Neural progenitor cell (in vitro differentiated cells): Measurements from ENCODE around the gene TLE7. TPM values are rescaled to one million over a fixed set of nuclear protein-coding genes. Genes with fewer than 3 reads are reported as not detected.

Experiments used
- DNase-seq: peaks from one replicate; pipeline ENCODE4 v3.0.0-alpha.2; 2016; ENCODE audit warnings: low spot score
- H2AFZ ChIP-seq: fragments of 200-600 bp; sonication (generic); replicated peaks from 2 replicates; pipeline ENCODE4 v1.6.1; 2016; ENCODE audit warnings: antibody characterized with exemption
- H3F3A ChIP-seq: fragments of 200-600 bp; sonication (generic); 2 replicates; pipeline ENCODE4 v1.6.1; 2016; ENCODE audit warnings: antibody characterized with exemption, low read depth
- H3K27ac ChIP-seq: fragments of 200-600 bp; sonication (generic); 2 replicates; pipeline ENCODE4 v1.5.1; 2016; ENCODE audit warnings: mild to moderate bottlenecking
- H3K27me3 ChIP-seq: fragments of 200-600 bp; sonication (generic); 2 replicates; pipeline ENCODE4 v1.6.1; 2016; ENCODE audit warnings: mild to moderate bottlenecking, moderate library complexity
- H3K36me3 ChIP-seq: fragments of 200-600 bp; sonication (generic); 2 replicates; pipeline ENCODE4 v1.5.1; 2016
- H3K4me1 ChIP-seq: fragments of 200-600 bp; sonication (generic); 2 replicates; pipeline ENCODE4 v1.6.1; 2016; ENCODE audit warnings: mixed run types
- H3K4me2 ChIP-seq: fragments of 200-600 bp; sonication (generic); 2 replicates; pipeline ENCODE4 v1.6.1; 2016
- H3K4me3 ChIP-seq: fragments of 200-600 bp; sonication (generic); 2 replicates; pipeline ENCODE4 v1.5.1; 2016
- H3K79me2 ChIP-seq: fragments of 200-600 bp; sonication (generic); 2 replicates; pipeline ENCODE4 v1.6.1; 2016; ENCODE audit warnings: low read depth
- H3K9ac ChIP-seq: fragments of 200-600 bp; sonication (generic); 2 replicates; pipeline ENCODE4 v1.6.1; 2016
- H3K9me3 ChIP-seq: fragments of 200-600 bp; sonication (generic); 2 replicates; pipeline ENCODE4 v1.5.1; 2016; ENCODE audit warnings: low read depth
- H4K20me1 ChIP-seq: fragments of 200-600 bp; sonication (generic); 2 replicates; pipeline ENCODE4 v1.6.1; 2016; ENCODE audit warnings: low read depth
- H3K27ac Mint-ChIP-seq: 3 replicates; pipeline ENCODE4 v1.8.0; 2021; ENCODE audit warnings: mixed read lengths
- H3K27me3 Mint-ChIP-seq: 2 replicates; pipeline ENCODE4 v1.8.0; 2022; ENCODE audit warnings: low read depth, mild to moderate bottlenecking, inconsistent platforms, moderate library complexity, mixed read lengths; ENCODE audit not compliant: insufficient read depth
- H3K36me3 Mint-ChIP-seq: 3 replicates; pipeline ENCODE4 v1.8.0; 2021; ENCODE audit warnings: mixed read lengths
- H3K4me1 Mint-ChIP-seq: 3 replicates; pipeline ENCODE4 v1.8.0; 2021; ENCODE audit warnings: mixed read lengths
- H3K4me3 Mint-ChIP-seq: 3 replicates; pipeline ENCODE4 v1.8.0; 2021; ENCODE audit warnings: mild to moderate bottlenecking, moderate library complexity, mixed read lengths
- H3K9me3 Mint-ChIP-seq: 3 replicates; pipeline ENCODE4 v1.8.0; 2020; ENCODE audit warnings: mixed read lengths
- CTCF ChIP-seq: fragments of 200-600 bp; sonication (generic); IDR thresholded peaks from 2 replicates; pipeline ENCODE4 v1.5.1; 2017; ENCODE audit warnings: antibody characterized with exemption, mild to moderate bottlenecking
- EZH2 ChIP-seq: fragments of 200-600 bp; sonication (generic); IDR thresholded peaks from 2 replicates; pipeline ENCODE4 v1.6.1; 2017; ENCODE audit warnings: antibody characterized with exemption, mild to moderate bottlenecking, moderate library complexity
- EZH2phosphoT487 ChIP-seq: fragments of 200-600 bp; sonication (generic); IDR thresholded peaks from 2 replicates; pipeline ENCODE4 v1.6.1; 2017; ENCODE audit warnings: antibody characterized with exemption
- total RNA-seq: library from RNA; depleted of rRNA; stranded (reverse); fragments of >200 nt; gene quantifications from 2 replicates; pipeline ENCODE4 v1.2.3, GENCODE V29; 2015; ENCODE audit warnings: low replicate concordance

Gene TLE7
- total RNA-seq, 1 donor from 2014 or later, result not detected

DNA sequence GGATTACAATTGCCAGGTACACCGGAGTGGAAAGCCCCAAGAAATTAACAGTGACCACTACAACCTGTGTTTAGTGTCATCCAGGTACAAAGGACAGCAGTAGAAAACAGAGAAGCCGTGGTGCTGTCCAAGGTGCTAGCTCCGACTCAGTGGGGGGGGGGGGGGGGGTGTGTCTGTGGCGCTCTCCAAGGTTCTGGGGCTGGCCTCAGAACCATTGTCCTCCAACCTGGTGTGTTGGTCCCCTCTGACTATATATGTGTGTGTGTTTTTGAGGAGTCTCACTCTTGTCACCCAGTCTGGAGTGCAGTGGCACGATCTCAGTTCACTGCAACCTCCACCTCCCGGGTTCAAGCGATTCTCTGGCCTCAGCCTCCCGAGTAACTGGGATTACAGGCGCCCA lies 26.0 kb upstream of the TLE7 start:
- DNase-seq, result peak; percentile 85
- H3K36me3 ChIP-seq, result no peaks in the 10 kb centered on the region
- Mint-ChIP-seq H3K4me3 (no peak overlapping the region), H3K36me3 (no peaks in the 10 kb centered on the region), H3K4me1 (peaks cover 3% of the 10 kb centered on the region), H3K27ac (no peak overlapping the region), H3K27me3 (no peaks in the 10 kb centered on the region), H3K9me3 (no peaks in the 10 kb centered on the region)
- no peak overlapping the region for H3K4me2 ChIP-seq
- no peak overlapping the region for H3K9ac ChIP-seq
- no peaks in the 10 kb centered on the region for H3K9me3 ChIP-seq
- peaks cover 17% of the 10 kb centered on the region for H4K20me1 ChIP-seq
- no peaks in the 10 kb centered on the region for H3K27me3 ChIP-seq
- no peaks in the 10 kb centered on the region for H3K79me2 ChIP-seq
- no peak overlapping the region for H3K4me3 ChIP-seq
- no peaks in the 10 kb centered on the region for H3F3A ChIP-seq
- H3K4me1 ChIP-seq, result no peaks in the 10 kb centered on the region
- no peak overlapping the region for H2AFZ ChIP-seq
- H3K27ac ChIP-seq, result no peak overlapping the region
- TF ChIP-seq CTCF (no peak), EZH2phosphoT487 (no peak), EZH2 (no peak)

- TF ChIP-seq EZH2 (no peak), EZH2phosphoT487 (no peak), CTCF (no peak)
- DNase-seq, result no peak
Observed at GRCh38 chr16:71464231-71464630, 22.4 kb upstream of the TLE7 start.

GRCh38 chr16:71461686-71462648 lies 20.1 kb upstream of the TLE7 start, which contains the start of gene ZNF23:
Gene ZNF23, minus strand, starts transcription at chr16:71462247. Its CDS starts 5,451 bp downstream, at chr16:71456796.
- Histone ChIP-seq H3K9ac (peak within 1 kb of the TSS; percentile 95), H3K4me1 (peaks cover 7% of the 10 kb centered on the region), H3K27me3 (no peaks in the 10 kb centered on the region), H3K4me2 (peak within 1 kb of the TSS; percentile 100), H3F3A (no peaks in the 10 kb centered on the region), H3K36me3 (no peaks in the 10 kb centered on the region), H3K4me3 (peak within 1 kb of the TSS; percentile 100), H3K27ac (no peak within 1 kb of the TSS), H4K20me1 (no peaks in the 10 kb centered on the region), H2AFZ (peak within 1 kb of the TSS; percentile 98), H3K79me2 (peaks cover 32% of the 10 kb centered on the region), H3K9me3 (no peaks in the 10 kb centered on the region)
- Mint-ChIP-seq H3K27ac (peak within 1 kb of the TSS; percentile 95), H3K27me3 (no peaks in the 10 kb centered on the region), H3K4me3 (peak within 1 kb of the TSS; percentile 98), H3K9me3 (no peaks in the 10 kb centered on the region), H3K36me3 (no peaks in the 10 kb centered on the region), H3K4me1 (peaks cover 26% of the 10 kb centered on the region)
- TF ChIP-seq EZH2phosphoT487, result no peak
- peak; percentile 27 for TF ChIP-seq CTCF
- TF ChIP-seq EZH2, result no peak
- peak; percentile 88 for DNase-seq

More at GRCh38 chr16:71464231-71464630, 22.4 kb upstream of the TLE7 start:
- Histone ChIP-seq H3K4me2 (no peak overlapping the region), H2AFZ (no peak overlapping the region), H3K27me3 (no peaks in the 10 kb centered on the region), H3K9ac (no peak overlapping the region), H3K27ac (no peak overlapping the region), H4K20me1 (peaks cover 17% of the 10 kb centered on the region), H3F3A (no peaks in the 10 kb centered on the region), H3K4me1 (peaks cover 7% of the 10 kb centered on the region), H3K36me3 (no peaks in the 10 kb centered on the region), H3K9me3 (no peaks in the 10 kb centered on the region), H3K4me3 (no peak overlapping the region), H3K79me2 (peaks cover 28% of the 10 kb centered on the region)
- Mint-ChIP-seq H3K4me3 (no peak overlapping the region), H3K9me3 (no peaks in the 10 kb centered on the region), H3K27ac (no peak overlapping the region), H3K4me1 (peaks cover 26% of the 10 kb centered on the region), H3K27me3 (no peaks in the 10 kb centered on the region), H3K36me3 (no peaks in the 10 kb centered on the region)
